GM18508 (cell line): ENCODE measurements around the gene R3HDM2.

Source experiments
- ATAC-seq: cut with Tn5 transposase; IDR thresholded peaks from one replicate; pipeline ENCODE4 v1.9.1; 2021; ENCODE audit warnings: moderate number of reproducible peaks; ENCODE audit not compliant: insufficient read depth, unreplicated experiment

The R3HDM2 gene

GRCh38 chr12:57235728-57236131 lies 195.1 kb downstream of the R3HDM2 start:
- ATAC-seq, result no peak

DNA sequence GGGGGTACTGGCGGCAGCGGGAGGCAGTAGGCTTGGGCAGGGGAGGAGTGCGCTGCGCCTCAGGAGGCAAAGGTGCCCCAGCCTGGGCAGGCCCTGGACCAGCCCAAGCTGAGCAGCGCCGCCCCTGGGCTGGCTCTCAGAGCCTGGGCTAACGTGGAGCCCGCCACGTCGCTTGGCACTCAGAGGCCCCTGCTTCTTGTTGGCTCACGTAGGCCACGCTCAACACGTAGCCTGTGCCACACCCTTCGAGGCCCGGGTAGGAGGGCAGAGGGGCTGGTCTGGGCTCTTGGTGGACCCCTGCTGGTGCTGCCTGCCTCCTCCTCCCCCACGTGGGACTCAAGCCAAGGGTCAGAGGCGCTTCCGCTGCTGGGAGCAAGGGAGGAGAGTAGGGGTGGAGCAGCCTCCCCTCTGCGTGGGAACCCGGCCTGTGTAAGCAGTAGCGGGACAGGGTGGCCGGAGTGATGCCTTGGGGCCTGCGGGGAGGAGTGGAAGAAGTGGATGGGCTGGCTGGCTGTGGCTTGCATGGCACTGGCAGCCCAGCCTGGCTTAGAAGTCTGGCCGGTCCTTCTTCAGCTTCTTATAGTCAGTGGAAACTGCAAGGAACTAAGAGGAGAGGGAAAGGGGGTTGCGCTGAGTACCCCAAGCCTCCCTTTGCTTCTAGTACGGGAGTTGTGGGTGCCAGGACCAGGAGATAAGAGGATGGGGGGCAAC lies 195.7 kb downstream of the R3HDM2 start:
- no peak for ATAC-seq

- no peak for ATAC-seq
Observed at GRCh38 chr12:57234571-57235016, 196.2 kb downstream of the R3HDM2 start.

DNA sequence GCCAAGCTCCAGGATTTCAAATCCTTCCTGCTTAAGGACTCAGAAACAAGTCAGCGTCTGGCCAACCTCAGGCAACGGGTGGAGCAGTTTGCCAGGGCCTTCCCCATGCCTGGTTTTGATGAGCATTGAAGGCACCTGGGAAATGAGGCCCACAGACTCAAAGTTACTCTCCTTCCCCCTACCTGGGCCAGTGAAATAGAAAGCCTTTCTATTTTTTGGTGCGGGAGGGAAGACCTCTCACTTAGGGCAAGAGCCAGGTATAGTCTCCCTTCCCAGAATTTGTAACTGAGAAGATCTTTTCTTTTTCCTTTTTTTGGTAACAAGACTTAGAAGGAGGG lies 196.6 kb downstream of the R3HDM2 start:
- no peak for ATAC-seq

GRCh38 chr12:57233357-57234232 lies 197.2 kb downstream of the R3HDM2 start:
- ATAC-seq, result no peak

DNA sequence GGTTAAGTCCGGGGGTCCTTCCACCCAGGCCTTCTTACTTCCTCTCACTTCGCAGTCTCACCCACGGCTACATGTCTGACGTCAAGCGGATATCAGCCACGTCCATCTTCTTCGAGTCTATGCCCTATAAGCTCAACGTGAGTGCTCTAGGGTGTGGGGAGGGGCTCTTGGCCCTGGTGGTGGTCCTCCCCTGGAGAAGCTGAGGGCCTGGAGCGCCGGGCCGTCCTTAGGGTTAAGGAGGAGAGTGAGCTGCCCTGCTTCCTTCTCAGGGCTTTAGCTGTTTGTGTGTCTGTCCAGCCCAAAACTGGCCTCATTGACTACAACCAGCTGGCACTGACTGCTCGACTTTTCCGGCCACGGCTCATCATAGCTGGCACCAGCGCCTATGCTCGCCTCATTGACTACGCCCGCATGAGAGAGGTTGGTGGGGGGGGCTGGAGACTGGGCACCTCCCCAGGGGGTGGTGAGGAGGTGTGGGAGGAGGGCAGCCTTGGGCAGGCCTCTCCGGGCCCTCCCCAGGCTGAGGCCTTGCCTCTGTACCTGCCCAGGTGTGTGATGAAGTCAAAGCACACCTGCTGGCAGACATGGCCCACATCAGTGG lies 198.6 kb downstream of the R3HDM2 start:
- ATAC-seq, result no peak

DNA sequence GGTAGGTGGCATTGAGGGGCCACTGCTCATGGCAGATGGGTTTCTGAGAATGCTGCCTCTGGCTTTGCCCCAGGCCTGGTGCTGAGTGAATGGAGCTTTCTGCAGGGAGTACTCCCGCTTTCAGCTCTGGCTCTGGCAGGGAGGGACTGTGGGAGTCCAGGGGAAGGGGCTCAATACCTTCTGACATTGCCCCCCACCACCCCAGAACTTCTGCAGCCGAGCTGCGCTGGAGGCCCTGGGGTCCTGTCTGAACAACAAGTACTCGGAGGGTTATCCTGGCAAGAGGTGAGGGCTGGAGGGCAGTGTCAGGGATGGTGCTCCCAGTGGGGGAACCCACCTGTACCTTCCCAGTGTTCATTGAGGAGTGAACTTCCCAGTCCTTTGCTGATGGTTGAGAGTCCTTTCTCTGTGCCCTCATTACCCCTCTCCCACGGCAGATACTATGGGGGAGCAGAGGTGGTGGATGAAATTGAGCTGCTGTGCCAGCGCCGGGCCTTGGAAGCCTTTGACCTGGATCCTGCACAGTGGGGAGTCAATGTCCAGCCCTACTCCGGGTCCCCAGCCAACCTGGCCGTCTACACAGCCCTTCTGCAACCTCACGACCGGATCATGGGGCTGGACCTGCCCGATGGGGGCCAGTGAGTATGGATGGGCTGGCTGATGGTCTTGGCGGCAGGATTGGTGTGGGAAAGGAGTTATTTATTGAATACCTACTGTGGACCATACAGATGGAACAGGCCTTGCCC lies 199.4 kb downstream of the R3HDM2 start:
- ATAC-seq, result no peak

- ATAC-seq, result no peak
Observed at GRCh38 chr12:57230381-57231155, 200.3 kb downstream of the R3HDM2 start.

DNA sequence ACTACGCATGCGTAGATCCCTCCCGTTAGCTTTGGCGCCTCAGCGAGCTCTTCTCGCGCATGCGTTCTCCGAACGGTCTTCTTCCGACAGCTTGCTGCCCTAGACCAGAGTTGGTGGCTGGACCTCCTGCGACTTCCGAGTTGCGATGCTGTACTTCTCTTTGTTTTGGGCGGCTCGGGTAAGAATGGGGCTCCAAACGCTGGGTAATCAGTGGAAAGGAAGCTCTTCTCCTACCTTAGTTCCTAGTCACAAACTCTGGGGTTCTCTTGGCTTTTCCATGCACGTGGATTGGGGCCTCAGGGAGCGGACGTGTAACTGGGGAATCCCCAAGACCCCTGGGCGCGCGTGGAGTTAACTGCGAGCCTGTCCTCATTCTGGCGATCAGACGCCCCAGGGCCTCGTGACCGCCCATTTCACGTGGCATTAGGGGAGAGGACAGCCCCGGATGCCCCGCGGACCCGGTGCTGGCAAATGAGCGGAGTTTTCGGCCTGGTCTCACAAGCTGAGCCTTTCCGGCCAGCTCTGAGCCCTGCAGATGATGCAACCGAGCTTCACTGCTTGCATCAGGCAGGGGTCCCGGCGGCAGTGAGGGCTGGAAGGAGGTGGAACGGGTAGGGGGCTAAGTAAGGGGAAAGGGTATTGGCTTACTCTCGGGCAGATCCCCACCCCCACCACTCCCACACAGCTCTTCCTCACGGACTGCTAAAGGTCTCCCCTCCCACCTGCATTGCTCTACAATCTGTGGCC lies 201.0 kb downstream of the R3HDM2 start, which contains the start of gene SHMT2:
Gene SHMT2, plus strand, starts transcription at position 78 of the 747 bp plus-strand sequence. Its CDS starts 68 bp downstream, at position 146.
- ATAC-seq, result no peak

DNA sequence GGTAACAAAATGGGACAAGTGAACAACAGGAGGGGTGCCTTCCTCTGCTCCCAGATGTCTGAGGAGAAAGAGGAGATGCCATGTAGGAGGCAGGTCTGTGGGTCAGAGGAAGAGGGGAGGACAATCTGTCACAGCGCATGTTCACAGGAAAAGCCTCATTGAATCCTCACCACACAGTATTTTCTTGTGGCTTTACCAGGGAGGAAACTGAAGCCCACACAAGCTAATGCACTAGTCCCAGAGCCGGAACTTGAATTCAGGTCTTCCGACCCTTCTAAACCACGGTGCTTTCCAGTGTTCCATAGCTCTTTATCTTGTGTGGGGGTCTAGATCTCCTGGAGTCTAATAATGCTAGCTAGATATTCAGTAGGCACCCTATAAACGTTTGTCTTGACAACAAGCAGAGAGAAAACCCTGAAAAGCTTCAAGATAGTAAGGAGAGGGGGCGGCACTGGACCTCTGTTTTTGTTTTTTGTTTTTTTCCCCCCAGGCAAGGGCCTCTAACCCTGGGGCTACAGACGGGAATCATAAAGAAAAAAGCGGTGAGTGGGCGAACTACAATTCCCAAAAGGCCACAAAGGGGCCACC lies 201.7 kb downstream of the R3HDM2 start:
- ATAC-seq, result no peak

DNA sequence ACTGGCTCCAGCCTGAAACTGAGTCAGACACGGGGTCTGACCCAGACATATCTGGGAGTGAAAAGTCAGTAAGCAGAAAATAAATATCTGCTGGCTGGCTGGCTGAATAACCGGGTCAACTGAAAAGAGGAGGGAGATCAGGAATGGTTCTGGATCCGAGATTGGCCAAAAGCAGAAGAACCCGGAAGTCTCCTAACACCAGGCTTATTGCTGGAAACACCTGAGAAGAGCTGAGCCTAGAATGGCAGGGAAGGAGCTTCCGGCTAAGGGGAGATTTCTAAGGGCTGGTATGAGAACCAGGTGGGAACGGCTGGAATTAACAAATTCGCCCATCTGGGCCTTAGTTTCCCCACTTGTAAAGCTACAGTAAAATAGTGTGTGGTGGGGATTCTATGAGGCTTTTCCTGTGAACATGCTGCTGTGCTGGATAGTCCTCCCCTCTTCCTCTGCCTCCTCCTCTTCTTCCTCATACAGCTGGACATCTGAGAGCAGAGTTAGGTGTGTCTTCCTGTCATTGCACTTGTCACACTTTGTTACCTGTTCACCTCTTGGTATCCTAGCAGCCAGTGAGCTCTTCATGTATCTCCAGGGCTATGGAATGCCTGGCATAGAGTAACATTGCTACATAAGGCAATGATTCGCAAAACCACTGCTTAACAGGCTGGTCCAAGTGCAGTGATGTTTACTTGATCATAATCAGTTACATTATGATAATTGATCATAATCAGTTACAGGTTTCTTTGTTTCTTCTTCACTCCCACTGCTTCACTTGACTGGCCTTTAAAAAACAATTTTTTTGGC lies 203.3 kb downstream of the R3HDM2 start:
- ATAC-seq, result no peak

DNA sequence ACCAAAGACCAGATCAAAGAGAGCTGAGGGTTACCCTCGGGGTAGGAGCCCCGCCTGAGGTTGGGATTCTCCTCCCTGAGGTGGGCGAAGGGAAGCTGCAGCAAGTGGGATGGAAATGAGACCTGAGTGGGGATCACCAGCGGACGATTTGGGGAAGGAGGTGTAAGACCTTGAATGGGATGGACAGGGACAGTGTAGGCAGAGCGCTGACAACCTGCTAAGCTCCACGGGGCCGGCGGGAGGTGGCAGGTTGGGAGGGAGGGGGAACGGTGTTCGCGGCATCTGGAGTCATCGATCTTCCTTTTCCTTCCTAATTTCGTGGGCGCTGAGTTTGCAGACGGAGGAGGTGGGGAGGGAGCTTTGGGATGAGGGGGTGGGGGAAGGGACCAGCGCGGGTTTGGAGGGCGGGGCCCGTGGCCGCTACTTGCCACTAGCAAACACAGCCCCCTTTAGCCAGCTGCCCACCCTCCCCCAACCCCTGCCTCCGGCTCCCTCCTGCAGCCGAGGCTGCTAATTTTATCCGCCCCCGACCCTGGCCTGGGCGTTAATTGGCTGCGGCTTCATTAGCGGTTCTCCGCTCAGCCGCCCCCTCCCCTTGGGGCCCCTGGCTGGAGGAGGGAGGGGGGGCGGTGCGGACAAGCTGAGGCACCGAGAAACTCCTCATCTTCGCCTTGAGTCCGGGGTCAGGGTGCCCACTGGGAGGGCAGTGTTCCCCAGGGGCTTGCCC lies 204.1 kb downstream of the R3HDM2 start:
- no peak for ATAC-seq

DNA sequence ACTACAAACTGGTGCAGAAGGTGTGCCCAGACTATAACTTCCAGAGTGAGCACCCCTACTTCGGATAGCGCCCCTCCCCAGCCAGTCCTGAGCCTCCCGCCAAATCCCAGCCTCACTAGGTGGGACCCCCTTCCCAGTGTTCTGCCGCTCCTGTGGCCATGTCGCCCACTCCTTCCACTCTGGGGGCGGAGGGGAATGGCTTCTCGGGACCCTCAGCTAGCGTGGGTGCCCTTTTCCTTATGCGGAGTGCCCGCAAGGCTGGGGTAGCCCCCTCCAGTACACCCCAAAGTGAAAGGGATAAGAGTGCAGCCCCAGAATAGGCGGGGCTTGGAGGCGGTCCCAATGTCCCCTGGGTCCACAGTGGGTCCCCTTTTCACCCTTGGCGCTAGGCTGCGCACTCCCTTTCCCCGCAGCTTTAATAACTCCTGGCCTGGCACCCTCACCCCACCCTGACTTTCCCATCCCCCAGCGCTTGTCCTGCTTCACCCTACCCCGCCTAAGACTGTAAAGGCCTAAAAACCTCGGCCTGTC lies 205.1 kb downstream of the R3HDM2 start:
- no peak for ATAC-seq

GRCh38 chr12:57224973-57225679 lies 205.7 kb downstream of the R3HDM2 start:
- no peak for ATAC-seq

- ATAC-seq, result no peak
Observed at GRCh38 chr12:57224278-57224972, 206.4 kb downstream of the R3HDM2 start.
